Epithelial cell of proximal tubule (primary cell): ENCODE data around the gene DHRS13. TPM values are rescaled to one million over a fixed set of nuclear protein-coding genes. Genes with fewer than 3 reads are reported as not detected.

ENCODE experiments used
- DNase-seq: peaks from one replicate; pipeline ENCODE4 v3.0.0-alpha.2; 2011; ENCODE audit warnings: low read depth
- H3K4me3 ChIP-seq: 2 replicates; pipeline ENCODE4 v1.5.1; 2011; ENCODE audit warnings: low read depth, mild to moderate bottlenecking, low read length
- CTCF ChIP-seq: conservative IDR thresholded peaks from 2 replicates; pipeline ENCODE4 v1.5.1; 2012; ENCODE audit warnings: low read depth, mild to moderate bottlenecking, low read length
- total RNA-seq: library from RNA; depleted of rRNA; stranded (reverse); fragments of >200 nt; gene quantifications from 2 replicates; pipeline ENCODE4 v1.2.3, GENCODE V29; 2015

DHRS13 gene
- total RNA-seq, 1 donor from 2014 or later: 18.0 TPM

GRCh38 chr17:28864991-28865849, 37.7 kb downstream of the DHRS13 start:
- TF ChIP-seq CTCF: no peak
- DNase-seq: no peak
- H3K4me3 ChIP-seq: no peak overlapping the region

- DNase-seq: no peak
- no peak for TF ChIP-seq CTCF
- H3K4me3 ChIP-seq: no peak overlapping the region
Measured at GRCh38 chr17:28863953-28864352, 38.9 kb downstream of the DHRS13 start.

- no peak overlapping the region for H3K4me3 ChIP-seq
- TF ChIP-seq CTCF: no peak
- no peak for DNase-seq
Measured at GRCh38 chr17:28862561-28862960, 40.3 kb downstream of the DHRS13 start.

GRCh38 chr17:28861393-28862203, 41.3 kb downstream of the DHRS13 start:
- no peak overlapping the region for H3K4me3 ChIP-seq
- no peak for TF ChIP-seq CTCF
- no peak for DNase-seq

GRCh38 chr17:28860363-28860808, 42.5 kb downstream of the DHRS13 start:
- TF ChIP-seq CTCF: no peak
- H3K4me3 ChIP-seq: no peak overlapping the region
- DNase-seq: no peak

GRCh38 chr17:28858801-28859355, 44.0 kb downstream of the DHRS13 start:
- TF ChIP-seq CTCF: no peak
- DNase-seq: no peak
- no peak overlapping the region for H3K4me3 ChIP-seq
